ENCODE results near the gene SP7.
"Not testable (repeated sequence)": the region's sequence is repeated elsewhere in the genome, so short reads cannot be mapped to it uniquely, and the experiment has no call there.

Gene SP7

DNA sequence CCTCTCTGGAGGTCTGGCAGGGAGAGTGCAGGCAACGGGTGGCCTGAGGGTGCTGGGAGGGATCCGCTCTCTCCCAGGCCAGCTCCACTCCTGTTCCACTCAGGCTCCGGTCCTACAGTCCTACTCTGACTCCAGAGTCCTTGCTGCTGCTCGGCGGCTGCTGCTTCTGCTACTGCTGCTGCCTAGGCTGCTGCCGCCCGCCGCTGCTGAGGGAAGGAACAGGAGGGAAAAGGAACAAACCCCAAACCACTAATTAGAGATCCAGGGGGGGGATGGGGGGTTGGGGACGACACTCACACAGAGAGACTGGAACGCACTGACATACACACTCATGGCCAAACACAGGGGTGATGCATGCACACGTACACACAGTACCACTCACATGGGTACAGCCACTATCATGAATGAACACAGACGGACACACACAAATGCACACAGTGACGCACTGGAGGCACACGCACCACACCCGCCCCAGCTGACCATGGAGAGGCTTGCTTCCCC is at the start of gene SP7:
Gene SP7, minus strand, starts transcription at position 174 of the 501 bp plus-strand sequence. CDS start 708 bp downstream, outside the sequence.
- DNase-seq = no peak

DNA sequence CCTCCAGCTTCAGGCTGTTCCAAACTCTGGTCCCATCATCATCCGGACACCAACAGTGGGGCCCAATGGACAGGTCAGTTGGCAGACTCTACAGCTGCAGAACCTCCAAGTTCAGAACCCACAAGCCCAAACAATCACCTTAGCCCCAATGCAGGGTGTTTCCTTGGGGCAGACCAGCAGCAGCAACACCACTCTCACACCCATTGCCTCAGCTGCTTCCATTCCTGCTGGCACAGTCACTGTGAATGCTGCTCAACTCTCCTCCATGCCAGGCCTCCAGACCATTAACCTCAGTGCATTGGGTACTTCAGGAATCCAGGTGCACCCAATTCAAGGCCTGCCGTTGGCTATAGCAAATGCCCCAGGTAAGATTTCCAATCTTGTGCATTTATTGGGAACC is 47.1 kb upstream of the SP7 start:
- DNase-seq = no peak

DNA sequence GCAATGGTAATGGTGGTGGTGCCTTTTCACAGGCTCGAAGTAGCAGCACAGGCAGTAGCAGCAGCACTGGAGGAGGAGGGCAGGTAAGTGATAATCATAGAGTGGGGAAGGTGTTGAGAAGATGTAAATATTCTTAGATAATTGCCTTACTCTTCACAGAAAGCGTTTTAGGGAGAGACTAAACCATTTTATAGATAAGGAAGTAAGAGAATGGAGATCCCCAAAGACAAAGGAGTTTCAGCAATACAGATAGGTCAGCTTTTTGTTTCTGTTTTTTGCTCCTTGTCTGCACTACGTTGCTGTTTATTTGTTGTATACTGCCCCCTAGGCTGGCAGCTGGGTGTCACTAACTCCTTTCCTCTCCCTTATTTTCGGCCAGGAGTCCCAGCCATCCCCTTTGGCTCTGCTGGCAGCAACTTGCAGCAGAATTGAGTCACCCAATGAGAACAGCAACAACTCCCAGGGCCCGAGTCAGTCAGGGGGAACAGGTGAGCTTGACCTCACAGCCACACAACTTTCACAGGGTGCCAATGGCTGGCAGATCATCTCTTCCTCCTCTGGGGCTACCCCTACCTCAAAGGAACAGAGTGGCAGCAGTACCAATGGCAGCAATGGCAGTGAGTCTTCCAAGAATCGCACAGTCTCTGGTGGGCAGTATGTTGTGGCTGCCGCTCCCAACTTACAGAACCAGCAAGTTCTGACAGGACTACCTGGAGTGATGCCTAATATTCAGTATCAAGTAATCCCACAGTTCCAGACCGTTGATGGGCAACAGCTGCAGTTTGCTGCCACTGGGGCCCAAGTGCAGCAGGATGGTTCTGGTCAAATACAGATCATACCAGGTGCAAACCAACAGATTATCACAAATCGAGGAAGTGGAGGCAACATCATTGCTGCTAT is 45.8 kb upstream of the SP7 start:
- DNase-seq = peak; percentile 84

DNA sequence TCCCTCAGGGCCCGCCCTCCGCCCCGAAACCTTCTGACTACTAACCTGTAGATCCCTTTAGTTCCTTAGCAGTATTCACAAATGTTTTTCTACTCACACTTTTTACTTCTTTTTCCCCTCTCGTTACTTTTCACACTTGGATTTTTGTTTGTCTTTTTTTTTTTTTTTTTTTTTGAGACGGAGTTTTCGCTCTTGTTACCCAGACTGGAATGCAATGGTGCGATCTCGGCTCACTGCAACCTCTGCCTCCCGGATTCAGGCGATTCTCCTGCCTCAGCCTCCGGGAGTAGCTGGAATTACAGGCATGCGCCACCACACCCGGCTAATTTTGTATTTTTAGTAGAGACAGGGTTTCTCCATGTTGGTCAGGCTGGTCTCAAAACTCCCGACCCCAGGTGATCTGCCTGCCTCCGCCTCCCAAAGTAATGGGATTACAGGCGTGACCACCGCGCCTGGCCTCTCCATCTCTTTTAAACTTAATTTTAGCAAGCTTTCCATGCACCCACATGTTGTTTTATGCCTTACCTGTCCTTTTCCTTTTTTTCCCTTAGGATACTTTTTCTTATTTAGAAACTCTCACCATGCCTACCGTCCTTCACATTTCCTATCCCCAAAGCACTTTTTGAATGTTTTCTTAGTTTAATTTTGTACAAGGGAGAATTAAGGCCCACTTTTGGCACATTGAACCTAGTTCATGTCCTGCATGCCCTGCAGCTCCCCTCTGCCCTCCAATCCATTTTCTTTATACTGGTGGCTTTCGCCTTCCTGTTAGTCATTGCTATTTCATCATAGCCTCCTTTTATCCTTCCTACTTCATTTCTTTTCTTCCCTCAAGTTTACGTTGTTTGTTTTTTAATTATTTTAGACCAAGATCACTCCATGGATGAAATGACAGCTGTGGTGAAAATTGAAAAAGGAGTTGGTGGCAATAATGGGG is 44.9 kb upstream of the SP7 start:
- DNase-seq = no peak

DNA sequence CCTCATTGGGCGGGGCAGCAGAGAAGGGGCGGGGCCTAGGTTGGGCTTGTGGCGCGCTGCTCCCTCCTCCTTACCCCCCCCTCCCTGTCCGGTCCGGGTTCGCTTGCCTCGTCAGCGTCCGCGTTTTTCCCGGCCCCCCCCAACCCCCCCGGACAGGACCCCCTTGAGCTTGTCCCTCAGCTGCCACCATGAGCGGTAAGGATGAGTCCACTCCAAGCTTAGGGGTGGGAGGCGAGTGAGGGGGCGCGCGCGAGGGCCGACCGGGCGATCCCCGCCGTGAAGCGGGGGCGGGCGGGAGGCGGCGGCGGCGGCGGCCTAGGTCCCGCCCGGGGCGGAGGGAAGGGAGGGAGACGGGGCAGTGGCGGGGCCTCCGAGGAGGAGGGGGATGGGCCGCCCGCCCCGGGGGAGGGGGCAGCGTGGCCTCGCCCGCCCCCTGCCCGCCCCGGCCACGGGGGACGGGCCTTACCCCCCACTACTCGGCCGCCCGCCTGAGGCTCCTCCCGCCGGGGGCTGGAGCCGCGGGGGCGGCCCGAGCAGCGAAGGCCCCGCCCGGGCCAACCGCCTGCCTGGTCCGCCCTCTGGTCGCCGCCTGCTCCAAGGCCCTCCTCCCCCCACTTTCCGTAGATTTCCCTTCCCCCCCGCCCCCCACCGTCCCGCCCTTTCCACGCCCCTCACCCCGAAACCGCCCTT is 44.1 kb upstream of the SP7 start, which contains the start of gene SP1:
Gene SP1, plus strand, starts transcription at position 73 of the 690 bp plus-strand sequence. Its CDS starts 116 bp downstream, at position 189.
- DNase-seq = peak; percentile 91

DNA sequence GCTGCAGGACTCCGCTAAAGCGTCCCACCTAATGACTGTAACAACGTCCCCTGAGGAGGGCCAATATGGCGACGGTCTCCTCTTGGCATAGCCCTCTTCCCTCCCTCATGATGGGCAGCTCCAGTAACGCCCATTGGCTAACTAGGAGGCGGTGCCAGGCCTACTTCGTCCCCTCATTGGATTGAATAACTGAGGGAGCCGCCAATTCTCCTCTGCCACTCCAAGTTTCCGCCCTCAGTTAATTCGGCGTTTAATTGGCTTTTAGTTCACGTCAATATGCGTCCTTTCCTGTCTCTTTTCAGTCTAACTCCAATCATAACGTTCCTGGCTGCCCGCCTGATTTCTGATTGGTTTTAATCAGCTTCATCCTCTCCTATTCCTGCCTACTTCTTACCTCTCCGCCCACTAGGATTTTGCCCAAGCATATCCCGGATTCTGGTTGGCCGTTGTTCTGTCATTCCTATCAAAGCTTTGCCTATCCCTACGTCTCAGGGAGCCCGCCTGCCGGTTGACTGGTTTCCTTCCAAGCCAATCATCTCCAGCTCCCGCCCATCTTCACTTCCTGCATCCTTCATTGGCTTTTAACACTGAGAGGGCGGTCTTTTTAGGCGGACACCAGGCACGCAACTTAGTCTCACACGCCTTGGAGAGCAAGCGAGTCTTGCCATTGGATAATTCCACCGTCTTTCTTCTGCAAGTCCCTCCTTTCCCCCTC is 43.4 kb upstream of the SP7 start:
- peak; percentile 100 for DNase-seq

DNA sequence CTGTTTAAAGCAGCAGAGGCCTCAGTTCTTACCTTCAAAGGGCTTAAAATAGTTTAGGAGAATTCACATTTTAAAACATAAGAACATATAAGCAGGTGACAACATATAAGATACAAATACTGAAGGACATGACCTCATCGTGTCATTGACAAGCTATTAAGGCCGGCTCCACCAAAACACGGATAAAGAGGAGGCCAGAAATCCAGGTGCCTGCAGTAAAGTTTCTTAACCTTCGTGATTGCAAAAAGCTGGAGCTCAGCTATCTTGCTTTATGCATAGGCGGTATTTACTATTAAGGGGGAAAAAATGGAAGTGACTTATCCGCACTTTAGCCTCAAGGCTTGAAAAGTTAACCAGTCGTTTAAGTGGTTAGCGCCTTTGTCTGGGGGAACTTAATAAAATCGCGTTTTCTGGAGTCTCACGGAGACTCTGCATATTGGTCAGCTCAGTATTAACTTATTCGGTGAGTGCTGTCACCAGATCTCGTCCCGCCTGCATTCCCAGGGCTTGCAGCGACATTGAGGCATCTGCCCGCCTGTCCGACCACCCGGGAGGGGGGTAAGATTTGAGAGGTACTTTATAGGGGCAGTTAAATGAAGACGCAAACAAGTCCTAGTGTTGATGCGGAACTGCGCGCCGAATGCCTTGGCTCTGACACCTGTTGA is 42.7 kb upstream of the SP7 start:
- peak; percentile 45 for DNase-seq

DNA sequence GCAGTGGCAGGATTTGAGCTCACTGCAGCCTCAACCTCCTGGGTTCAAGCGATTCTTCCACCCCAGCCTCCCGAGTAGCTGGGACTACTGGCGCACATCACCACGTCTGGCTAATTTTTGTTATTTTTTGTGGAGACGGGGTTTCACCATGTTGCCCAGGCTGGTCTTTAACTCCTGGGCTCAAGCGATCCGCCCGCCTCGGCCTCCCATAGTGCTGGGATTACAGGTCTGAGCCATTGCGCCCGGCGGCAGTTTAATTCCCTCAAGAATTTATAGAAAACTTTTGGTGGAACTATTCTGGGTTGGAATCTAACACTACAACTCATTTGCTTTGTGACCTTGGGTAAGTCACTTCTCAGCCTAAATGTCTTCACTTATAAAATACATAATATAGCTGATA is 42.1 kb upstream of the SP7 start:
- no peak for DNase-seq

DNA sequence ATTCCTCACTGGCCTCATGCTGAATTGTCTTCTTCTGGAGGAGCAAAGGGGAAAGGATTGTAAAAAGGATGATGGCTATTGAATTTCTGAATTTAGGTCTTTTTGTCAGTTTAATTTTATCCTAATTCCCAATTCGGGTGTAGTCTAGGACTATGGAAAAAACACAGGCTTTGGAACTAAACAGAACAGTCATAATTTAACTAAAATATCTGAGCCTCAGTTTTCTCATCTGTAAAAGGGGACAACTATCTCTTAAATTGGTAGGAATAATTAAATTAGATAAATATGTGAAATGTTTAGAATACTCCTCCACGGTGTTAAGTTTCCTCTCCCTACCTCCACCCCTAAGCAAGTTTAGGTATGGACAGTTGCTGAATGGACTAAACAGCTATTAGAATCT is 40.6 kb upstream of the SP7 start:
- no peak for DNase-seq

DNA sequence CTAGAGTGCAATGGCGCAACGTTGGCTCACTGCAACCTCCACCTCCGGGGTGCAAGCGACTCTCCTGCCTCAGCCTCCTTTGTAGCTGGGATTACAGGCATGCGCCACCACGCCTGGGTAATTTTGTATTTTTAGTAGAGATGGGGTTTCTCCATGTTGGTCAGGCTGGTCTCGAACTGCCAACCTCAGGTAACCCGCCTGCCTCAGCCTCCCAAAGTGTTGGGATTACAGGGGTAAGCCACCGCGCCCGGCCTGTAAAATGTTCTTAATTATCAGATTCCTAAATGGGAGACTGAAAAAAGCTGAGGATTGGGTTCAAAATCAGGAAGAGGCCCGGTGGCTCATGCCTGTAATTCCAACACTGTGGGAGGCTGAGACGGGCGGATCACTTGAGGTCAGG is 38.1 kb upstream of the SP7 start:
- DNase-seq = not testable (repeated sequence)

DNA sequence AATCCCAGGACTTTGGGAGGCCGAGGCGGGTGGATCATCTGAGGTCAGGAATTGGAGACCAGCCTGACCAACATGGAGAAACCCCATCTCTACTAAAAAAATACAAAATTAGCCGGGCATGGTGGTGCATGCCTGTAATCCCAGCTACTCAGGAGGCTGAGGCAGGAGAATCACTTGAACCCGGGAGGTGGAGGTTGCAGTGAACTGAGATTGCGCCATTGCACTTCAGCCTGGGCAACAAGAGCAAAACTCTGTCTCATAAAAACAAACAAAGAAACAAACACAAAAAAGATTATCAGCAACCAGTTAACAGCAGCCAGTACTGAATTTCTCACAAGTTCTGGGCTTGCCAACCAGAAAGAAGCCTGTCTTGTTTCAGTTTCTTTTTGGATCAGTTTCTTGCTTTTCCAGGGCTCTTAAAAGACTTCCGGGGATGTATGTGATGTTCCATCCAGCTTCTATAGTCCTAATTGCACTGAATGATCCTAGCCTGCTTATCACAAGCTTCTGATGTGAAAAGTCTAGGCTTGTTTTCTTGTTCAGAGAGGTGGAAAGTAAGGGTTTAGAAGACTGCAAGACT is 37.5 kb upstream of the SP7 start:
- not testable (repeated sequence) for DNase-seq

DNA sequence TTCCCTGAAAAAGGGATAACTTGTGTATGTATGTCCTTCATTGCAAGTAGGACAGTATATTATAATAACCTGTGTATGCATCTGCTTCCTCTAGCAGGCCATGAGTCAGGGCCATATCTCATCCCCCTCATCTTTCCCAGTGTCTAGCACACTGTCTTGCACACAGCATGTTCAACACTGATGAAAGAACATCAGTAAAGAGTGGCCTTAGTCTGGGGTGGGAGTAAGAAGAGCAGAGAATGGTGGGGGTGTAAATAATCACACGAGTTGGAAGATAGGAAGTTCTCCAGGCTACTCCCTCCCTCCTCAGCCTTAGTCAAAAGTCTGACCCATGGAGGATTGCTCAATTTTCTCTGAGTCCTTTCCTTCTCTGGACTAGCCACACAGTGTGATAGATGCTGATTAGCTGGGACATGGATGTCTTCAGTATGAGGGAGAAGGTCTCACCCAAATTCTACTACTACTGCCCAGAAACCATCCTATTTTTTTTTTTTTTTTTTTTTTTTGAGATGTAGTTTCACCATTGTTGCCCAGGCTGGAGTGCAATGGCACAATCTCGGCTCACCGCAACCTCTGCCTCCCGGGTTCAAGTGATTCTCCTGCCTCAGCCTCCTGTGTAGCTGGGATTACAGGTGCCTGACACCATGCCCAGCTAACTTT is 29.2 kb upstream of the SP7 start:
- DNase-seq = peak; percentile 67

DNA sequence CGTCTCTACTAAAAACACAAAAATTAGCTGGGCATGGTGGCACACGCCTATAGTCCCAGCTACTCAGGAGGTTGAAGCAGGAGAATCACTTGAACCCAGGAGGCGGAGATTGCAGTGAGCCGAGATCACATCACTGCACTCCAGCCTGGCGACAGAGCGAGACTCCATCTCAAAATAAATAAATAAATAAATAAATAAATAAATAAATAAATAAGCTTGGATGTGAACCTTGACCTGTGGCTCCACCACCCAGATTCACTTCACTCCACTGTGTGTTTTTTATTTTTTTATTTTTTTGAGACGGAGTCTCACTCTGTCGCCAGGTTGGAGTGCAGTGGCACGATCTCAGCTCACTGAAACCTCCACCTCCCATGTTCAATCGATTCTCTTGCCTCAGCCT is 25.5 kb upstream of the SP7 start:
- DNase-seq = not testable (repeated sequence)

DNA sequence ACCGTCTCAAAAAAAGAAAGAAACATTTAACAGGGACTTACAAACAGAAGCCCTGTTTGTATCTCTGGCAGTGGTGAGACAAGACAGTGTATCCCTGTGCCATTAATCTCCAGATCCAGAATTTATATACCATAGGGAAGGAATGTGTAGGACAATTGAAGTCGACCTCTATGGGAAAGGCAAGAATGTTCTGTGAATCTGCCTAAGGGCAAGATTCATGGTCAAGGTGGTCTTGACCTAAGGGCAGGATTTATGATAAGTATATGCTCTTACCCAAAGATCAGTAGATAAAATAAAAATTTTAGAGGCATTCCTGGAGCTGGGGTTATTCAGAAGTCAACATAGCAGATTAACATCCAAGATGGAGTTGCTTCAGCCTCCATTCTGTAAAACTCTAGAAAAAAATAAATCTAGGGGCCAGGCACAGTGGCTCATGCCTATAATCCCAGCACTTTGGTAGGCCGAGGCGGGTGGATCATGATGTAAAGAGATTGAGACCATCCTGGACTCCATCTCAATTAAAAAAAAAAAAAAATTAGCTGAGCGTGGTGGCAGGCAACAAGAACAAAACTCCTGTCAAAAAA is 22.8 kb upstream of the SP7 start:
- no peak for DNase-seq

DNA sequence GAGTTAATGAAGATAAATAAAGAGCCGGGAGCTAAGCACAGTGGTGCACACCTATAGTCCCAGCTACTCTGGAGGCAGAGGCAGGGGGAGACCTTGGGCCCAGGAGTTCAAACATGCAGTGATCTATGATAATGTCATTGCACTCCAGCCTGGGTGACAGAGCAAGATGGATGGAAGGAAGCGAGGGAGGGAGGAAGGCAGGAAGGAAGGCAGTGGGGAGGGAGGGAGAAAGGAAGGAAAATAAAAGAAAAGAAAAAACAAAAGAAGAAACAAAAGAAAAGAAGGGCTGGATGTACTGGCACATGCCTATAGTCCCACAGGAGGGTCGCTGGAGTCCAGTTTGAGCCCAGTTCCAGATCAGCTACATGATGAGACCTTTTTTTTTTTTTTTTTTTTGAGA is 19.0 kb upstream of the SP7 start:
- DNase-seq = no peak

DNA sequence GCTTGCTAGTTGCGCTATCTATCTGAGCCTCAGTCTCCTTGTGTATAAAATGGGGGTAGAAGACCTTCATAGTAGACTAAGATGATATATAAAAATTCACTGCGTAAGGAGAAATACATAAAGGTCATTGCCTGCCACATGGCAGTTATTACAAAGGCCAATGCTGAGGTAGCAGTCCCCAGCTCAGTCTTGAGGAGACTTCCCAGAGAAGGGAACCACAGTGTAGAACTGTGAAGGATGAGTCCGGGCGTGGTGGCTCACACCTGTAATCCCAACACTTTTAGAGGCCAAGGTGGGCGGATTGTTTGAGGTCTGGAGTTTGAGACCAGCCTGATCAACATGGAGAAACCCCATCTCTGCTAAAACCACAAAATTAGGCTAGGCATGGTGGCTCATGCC is 17.1 kb upstream of the SP7 start:
- no peak for DNase-seq

DNA sequence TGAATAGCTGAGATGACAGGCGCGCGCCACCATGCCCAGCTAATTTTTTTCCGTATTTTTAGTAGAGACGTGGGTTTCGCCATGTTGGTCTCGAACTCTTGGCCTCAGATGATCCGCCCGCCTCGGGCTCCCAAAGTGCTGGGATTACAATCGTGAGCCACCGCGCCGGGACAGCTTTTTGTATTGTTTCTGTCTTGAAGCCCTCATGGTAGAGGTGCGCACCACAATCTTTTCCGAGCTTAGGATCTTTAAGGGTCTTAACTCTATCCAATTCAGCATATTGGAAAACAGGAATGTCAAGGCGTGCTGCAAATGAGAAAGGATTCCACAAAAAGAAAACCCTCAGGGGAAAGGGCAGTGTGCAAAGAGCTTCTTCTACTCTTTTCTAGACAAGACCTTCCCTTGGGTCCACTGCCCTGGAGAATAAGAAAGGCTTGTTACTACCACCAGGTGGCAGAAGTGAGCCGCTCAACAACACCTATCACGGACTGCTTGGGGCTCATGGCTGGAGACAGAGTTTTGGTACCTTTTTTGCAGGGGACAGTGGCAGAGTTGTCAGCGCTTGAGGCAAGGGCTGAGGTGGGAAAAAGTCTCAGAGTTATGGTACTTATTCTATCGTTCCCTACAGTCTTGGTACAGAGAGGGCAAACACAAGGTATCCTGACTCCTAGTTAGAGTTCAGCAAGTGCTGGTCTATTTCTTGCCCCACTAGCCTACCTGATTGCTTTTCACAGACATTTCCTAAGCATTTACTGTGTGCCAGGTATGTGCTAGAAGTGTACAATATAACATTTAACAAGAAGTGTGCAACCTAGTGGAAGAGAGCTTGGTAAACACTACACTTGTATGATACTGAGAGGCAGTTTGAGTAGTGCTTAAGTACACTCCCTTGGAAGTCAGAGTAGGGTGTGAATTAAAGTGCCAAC is 16.4 kb upstream of the SP7 start:
- peak; percentile 92 for DNase-seq

DNA sequence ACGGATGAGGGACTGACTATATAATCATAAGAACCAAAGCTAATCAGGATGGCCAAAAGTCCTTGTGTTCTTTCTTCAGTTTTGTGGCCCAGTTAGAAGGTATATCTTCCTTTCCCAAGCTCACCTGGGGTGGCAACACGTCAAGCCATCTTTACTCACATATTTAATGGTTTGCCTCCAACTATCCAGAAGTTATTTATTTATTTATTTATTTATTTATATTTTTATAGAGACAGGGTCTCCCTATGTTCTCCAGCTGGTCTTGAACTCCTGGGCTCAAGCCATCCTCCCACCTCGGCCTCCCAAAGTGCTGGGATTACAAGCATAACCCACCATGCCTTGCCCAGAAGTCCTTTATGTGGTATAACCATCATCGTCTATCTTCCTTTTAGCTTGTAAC is 11.8 kb upstream of the SP7 start:
- no peak for DNase-seq

DNA sequence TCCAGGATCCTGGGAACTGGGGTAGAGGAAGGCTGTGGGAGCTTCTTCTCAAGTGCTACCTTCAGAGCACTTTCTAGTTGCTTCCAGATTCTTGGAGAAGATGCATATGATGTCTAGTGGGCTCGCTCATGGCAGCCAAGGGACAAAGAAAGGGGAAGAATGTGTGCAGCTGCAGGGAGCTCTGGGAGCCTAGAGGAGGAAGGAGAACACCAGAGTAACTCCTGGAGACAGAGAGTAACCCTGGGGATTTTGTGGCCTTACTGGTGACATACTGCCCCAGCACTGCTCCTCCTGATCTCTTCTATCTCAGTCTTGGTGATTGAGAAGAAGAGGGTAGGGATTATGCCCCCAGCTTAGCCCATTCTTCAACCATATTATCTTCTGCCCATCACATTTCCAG is 10.3 kb upstream of the SP7 start:
- no peak for DNase-seq

Measured in hematopoietic multipotent progenitor cell treated with erythropoietin and hydrocortisone succinate and interleukin-3 and kit ligand, for 8 days (in vitro differentiated cells).